BJ (cell line): ENCODE measurements around the gene CLDN18. TPM values are rescaled to one million over a fixed set of nuclear protein-coding genes. Genes with fewer than 3 reads are reported as not detected.

ENCODE experiments used
- CTCF ChIA-PET: fragments of 350-600 bp; formaldehyde crosslinking; extraction: SDS; loops from one replicate; lab custom pipeline; 2021; ENCODE audit warnings: antibody characterized with exemption, inconsistent platforms; lab: Yijun Ruan, JAX
- POLR2A ChIA-PET: fragments of 300-600 bp; sonication (Branson Sonifier 250); formaldehyde crosslinking; extraction: SDS; loops from one replicate; lab custom pipeline; 2021; ENCODE audit warnings: antibody characterized with exemption; lab: Charles Lee
- DNase-seq: peaks from one replicate; pipeline ENCODE4 v3.0.0-alpha.2; 2011; ENCODE audit warnings: low read depth
- H3K27me3 ChIP-seq: 2 replicates; pipeline ENCODE4 v1.6.0; 2011; ENCODE audit warnings: low read length; ENCODE audit not compliant: control insufficient read depth, insufficient read depth
- H3K36me3 ChIP-seq: 2 replicates; pipeline ENCODE4 v1.5.1; 2011; ENCODE audit warnings: low read length; ENCODE audit not compliant: control insufficient read depth, insufficient read depth
- H3K4me3 ChIP-seq: 2 replicates; pipeline ENCODE4 v1.5.1; 2011; ENCODE audit warnings: low read depth, mild to moderate bottlenecking, control low read depth, low read length
- polyA plus RNA-seq: library from polyadenylated mRNA; depleted of rRNA; stranded (reverse); fragments of >200 nt; gene quantifications from 2 replicates; pipeline ENCODE4 v1.2.3, GENCODE V29; 2011
- TF ChIP-seq, protein P1 (sequence below): IDR thresholded peaks from 2 replicates; pipeline ENCODE4 v1.5.1; 2011; ENCODE audit warnings: low read depth, mild to moderate bottlenecking, control low read depth, inconsistent platforms, low read length, moderate library complexity; ENCODE audit not compliant: insufficient read depth

The CLDN18 gene
- polyA plus RNA-seq, 1 experiment, result not detected

DNA sequence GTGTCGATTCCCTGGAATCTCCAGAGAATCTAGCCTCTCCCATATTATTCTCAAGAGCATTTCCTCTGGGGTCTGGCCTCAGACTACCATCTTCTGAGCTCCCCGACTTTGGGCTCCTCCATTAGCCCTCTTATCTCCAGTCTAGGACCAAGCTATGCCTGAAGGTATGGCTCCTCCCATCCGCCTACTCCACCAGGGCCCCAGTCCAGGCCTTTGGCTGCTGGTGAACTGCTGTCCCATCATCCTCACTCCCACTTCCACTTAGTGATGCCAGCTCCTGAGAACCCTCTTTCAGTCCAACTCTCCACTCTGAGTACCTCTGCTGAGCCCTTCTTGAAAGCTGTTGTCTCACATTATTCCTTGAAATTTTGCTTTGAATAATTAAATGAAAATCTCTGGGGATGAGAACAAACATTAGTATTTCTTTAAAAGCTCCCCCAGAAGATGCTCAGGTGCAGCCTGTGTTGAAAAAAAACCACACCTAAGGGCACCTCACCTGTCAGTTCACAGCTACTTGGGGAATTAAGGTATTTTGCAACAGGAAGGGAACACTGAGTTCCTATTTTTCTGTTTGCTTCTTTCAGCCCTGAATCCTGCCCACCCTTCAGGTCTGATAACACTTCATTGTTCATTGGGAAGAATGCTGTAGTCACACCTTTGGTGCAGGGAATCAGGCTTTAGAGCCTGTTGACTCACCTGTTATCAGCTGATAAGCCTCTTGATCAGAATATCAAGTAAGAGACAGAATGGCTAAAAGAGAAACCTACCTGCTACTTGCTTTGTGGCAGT, 9.5 kb downstream of the CLDN18 start:
- Histone ChIP-seq H3K36me3 (no peaks in the 10 kb centered on the region; the same call in 1 of the 2 replicates), H3K4me3 (no peak overlapping the region), H3K27me3 (no peaks in the 10 kb centered on the region)
- CTCF ChIA-PET, result interaction anchor here (0.9 kb wide), 1 partner anchor 9 kb away, joined by 4 read pairs; no protein-coding TSS in a partner anchor
- TF ChIP-seq, protein P1, sequence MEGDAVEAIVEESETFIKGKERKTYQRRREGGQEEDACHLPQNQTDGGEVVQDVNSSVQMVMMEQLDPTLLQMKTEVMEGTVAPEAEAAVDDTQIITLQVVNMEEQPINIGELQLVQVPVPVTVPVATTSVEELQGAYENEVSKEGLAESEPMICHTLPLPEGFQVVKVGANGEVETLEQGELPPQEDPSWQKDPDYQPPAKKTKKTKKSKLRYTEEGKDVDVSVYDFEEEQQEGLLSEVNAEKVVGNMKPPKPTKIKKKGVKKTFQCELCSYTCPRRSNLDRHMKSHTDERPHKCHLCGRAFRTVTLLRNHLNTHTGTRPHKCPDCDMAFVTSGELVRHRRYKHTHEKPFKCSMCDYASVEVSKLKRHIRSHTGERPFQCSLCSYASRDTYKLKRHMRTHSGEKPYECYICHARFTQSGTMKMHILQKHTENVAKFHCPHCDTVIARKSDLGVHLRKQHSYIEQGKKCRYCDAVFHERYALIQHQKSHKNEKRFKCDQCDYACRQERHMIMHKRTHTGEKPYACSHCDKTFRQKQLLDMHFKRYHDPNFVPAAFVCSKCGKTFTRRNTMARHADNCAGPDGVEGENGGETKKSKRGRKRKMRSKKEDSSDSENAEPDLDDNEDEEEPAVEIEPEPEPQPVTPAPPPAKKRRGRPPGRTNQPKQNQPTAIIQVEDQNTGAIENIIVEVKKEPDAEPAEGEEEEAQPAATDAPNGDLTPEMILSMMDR, result no peak
- POLR2A ChIA-PET, result no interaction called here
- no peak for DNase-seq

DNA sequence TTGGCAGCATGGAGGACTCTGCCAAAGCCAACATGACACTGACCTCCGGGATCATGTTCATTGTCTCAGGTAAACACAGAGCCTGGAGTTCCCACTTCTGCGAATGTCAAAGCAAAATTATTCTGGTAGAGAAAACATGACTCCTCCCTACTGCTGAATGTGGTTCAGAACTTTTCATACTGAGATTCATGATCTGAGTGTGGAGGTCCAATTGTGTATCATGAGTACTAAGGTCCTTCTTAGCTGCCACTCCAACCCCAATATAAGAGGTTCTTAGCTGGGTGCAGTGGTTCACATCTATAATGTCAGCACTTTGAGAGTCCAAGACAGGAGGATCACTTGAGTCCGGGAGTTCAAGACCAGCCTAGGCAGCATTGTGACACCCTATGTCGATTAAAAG, 13.8 kb downstream of the CLDN18 start:
- TF ChIP-seq, protein P1, result no peak
- Histone ChIP-seq H3K4me3 (no peak overlapping the region), H3K27me3 (no peaks in the 10 kb centered on the region), H3K36me3 (peaks cover 4% of the 10 kb centered on the region)
- DNase-seq, result no peak
- CTCF ChIA-PET, result interaction anchor here (0.9 to 1.5 kb wide), 2 partner anchors 15 to 29 kb away, joined by 3 to 4 read pairs; no protein-coding TSS in a partner anchor
- POLR2A ChIA-PET, result no interaction called here

DNA sequence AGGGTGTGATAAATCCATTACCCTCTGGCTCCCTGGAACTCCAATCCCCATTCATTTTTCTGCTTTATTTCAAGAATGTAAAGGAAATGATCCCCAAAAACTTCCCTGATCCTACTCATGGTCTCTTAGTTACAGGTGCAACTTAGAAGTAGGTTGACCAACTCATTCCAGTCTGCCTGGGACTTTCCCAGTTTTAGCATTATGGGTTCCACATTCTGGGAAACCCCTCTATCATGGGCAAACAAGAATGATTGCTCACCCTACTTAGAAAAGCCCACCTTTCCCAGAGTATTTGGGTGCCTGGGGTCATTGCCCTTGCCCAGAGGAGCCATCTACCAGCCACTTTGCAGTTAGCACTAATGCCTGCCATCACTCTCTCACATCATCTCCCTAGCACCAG, 15.6 kb downstream of the CLDN18 start:
- TF ChIP-seq, protein P1, result no peak
- no peak for DNase-seq
- ChIA-PET POLR2A (no interaction called here), CTCF (interaction anchor here (1.1 kb wide), 1 partner anchor 13 kb away, joined by 4 read pairs; no protein-coding TSS in a partner anchor)
- H3K36me3 ChIP-seq, result peaks cover 6% of the 10 kb centered on the region
- no peaks in the 10 kb centered on the region for H3K27me3 ChIP-seq
- no peak overlapping the region for H3K4me3 ChIP-seq

DNA sequence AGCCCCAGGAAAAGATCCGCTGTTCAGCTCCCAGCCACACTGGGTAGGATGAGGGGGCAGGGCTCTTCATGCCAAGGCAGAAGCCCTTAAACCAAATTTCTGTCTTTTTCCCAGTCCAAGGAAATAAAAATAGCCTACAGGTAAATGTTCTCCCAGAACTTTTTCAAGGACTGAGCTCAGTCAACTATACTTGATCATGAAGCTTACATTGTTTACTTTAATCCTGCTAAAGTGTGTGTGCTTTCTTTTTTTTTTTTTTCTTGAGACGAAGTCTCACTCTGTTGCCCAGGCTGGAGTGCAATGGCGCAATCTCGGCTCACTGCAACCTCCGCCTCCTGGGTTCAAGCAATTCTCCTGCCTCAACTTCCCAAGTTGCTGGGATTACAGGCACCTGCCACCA, 17.9 kb downstream of the CLDN18 start:
- CTCF ChIA-PET, result interaction anchor here (1.0 to 1.1 kb wide), 2 partner anchors 24 to 92 kb away, joined by 3 read pairs; no protein-coding TSS in a partner anchor
- Histone ChIP-seq H3K27me3 (no peaks in the 10 kb centered on the region), H3K36me3 (peaks cover 6% of the 10 kb centered on the region), H3K4me3 (no peak overlapping the region)
- POLR2A ChIA-PET, result no interaction called here
- TF ChIP-seq, protein P1, result no peak
- DNase-seq, result no peak

DNA sequence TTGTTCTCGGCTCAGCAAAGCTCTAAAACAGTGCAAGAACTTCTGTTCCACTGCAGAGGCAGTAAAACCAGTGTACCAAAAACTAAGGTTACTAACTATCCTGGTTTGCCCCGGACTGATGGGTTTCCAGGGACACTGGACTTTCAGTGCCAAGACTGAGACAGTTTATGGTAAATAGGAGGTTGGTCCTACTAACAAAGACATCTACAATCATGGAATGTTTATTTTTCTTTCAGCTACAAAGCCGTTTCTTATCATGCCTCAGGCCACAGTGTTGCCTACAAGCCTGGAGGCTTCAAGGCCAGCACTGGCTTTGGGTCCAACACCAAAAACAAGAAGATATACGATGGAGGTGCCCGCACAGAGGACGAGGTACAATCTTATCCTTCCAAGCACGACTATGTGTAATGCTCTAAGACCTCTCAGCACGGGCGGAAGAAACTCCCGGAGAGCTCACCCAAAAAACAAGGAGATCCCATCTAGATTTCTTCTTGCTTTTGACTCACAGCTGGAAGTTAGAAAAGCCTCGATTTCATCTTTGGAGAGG, 20.8 kb downstream of the CLDN18 start:
- Histone ChIP-seq H3K36me3 (peaks cover 5% of the 10 kb centered on the region), H3K4me3 (no peak overlapping the region), H3K27me3 (no peaks in the 10 kb centered on the region)
- ChIA-PET CTCF (interaction anchor here (1.0 kb wide), 1 partner anchor 12 kb away, joined by 4 read pairs; no protein-coding TSS in a partner anchor), POLR2A (no interaction called here)
- TF ChIP-seq, protein P1, result no peak
- DNase-seq, result no peak
